CD4-positive, alpha-beta T cell treated with Interleukin-21 for 1 hour (primary cell): ENCODE measurements around the gene NYAP1.
A peak's percentile ranks its signal among the peaks of the same experiment; 100 is the strongest.
"Not testable (repeated sequence)": the region's sequence is repeated elsewhere in the genome, so short reads cannot be mapped to it uniquely, and the experiment has no call there.

Source experiments
- DNase-seq: peaks from one replicate; pipeline ENCODE4 v3.0.0-alpha.2; 2020

NYAP1 gene

GRCh38 chr7:100483722-100484672 is at the start of gene NYAP1:
NYAP1 (plus strand) TSS chr7:100483927; CDS start chr7:100485312, 1,385 bp downstream.
- peak; percentile 68 for DNase-seq

GRCh38 chr7:100434297-100435144 is 49.2 kb upstream of the NYAP1 start:
- DNase-seq, result peak; percentile 36

GRCh38 chr7:100435401-100436304 is 48.1 kb upstream of the NYAP1 start:
- peak; percentile 53 for DNase-seq

GRCh38 chr7:100437150-100438100 is 46.3 kb upstream of the NYAP1 start:
- DNase-seq, result no peak

GRCh38 chr7:100438172-100438571 is 45.6 kb upstream of the NYAP1 start:
- no peak for DNase-seq

GRCh38 chr7:100438731-100439130 is 45.0 kb upstream of the NYAP1 start:
- not testable (repeated sequence) for DNase-seq

GRCh38 chr7:100439244-100439643 is 44.5 kb upstream of the NYAP1 start:
- not testable (repeated sequence) for DNase-seq

GRCh38 chr7:100441641-100442535 is 41.8 kb upstream of the NYAP1 start:
- no peak for DNase-seq

- DNase-seq, result no peak
Observed at GRCh38 chr7:100443096-100443840, 40.5 kb upstream of the NYAP1 start.

GRCh38 chr7:100444311-100445278 is 39.1 kb upstream of the NYAP1 start:
- DNase-seq, result no peak

- no peak for DNase-seq
Observed at GRCh38 chr7:100446040-100446439, 37.7 kb upstream of the NYAP1 start.

- not testable (repeated sequence) for DNase-seq
Observed at GRCh38 chr7:100447363-100447762, 36.4 kb upstream of the NYAP1 start.

GRCh38 chr7:100449190-100449795 is 34.4 kb upstream of the NYAP1 start:
- no peak for DNase-seq

- DNase-seq, result no peak
Observed at GRCh38 chr7:100452513-100452912, 31.2 kb upstream of the NYAP1 start.

- DNase-seq, result not testable (repeated sequence)
Observed at GRCh38 chr7:100453854-100454253, 29.9 kb upstream of the NYAP1 start.

- no peak for DNase-seq
Observed at GRCh38 chr7:100455206-100455605, 28.5 kb upstream of the NYAP1 start.

- no peak for DNase-seq
Observed at GRCh38 chr7:100456562-100456961, 27.2 kb upstream of the NYAP1 start.

- DNase-seq, result no peak
Observed at GRCh38 chr7:100457033-100457432, 26.7 kb upstream of the NYAP1 start.
